ENCODE measurements around the gene TRIM2.

The TRIM2 gene

GRCh38 chr4:153221783-153222706 is 17.8 kb downstream of the TRIM2 start:
- in situ Hi-C loops (cut with HindIII; ENCODE audit: low sequenced_read_pairs), result no loop called here

DNA sequence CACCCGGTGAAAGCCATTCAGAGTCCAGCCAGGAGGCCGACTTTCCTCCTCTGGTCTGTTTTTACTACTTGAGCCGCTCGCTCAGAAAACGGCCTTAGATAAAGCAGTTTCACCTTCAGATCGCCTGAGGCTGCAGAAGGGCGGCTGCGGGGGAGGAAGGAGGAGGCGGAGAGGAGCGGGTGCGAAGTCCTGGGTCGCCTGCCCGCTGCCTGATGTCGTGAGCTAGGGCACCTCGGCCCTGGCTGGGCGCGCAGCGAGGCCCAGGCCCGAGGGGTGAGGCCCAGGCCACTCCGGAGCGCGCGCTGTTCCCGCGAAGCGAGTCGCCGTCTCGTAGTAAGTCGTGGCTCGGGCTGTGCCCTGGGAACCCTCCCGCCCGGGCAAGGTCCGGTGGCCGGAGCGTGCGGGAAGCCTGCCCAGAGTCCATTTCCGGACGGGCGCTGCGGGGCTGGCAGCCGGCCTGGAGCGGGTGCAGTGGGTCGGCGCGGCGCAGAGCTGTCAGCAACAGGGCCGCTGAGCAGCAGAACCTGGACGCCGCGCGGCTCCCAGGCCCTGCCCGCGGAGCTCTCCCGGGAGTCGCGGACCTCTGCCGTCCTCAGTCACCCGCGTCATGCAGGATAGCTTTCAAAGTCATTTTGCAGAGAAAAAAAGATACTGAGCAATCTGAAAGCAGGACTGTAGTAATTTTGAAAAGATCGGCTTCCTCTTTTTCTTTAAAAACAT is 18.6 kb downstream of the TRIM2 start:
- in situ Hi-C loops (cut with HindIII; ENCODE audit: low sequenced_read_pairs), result no loop called here

GRCh38 chr4:153223427-153223801 is 19.2 kb downstream of the TRIM2 start:
- in situ Hi-C loops (cut with HindIII; ENCODE audit: low sequenced_read_pairs), result no loop called here

DNA sequence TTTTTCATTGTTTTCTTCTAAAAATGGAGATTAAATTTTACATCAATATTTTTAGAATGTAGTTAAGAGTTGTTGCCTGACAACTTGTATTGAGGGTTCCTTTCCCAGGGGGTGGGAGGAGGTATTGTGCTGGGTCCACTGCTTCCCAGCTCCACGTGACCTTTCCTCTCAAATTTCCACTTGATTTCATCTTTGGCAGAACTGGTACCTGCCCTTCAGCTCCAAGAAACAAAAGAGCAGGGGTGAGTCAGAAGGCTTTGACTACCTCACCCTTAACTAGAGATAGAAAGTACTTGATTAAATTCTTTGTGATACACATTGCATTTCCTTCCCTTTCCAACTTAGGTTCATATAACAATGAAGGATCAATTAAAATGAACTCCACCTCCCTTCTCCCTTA is 19.7 kb downstream of the TRIM2 start:
- in situ Hi-C loops (cut with HindIII; ENCODE audit: low sequenced_read_pairs), result no loop called here

GRCh38 chr4:153224474-153224873 is 20.2 kb downstream of the TRIM2 start:
- in situ Hi-C loops (cut with HindIII; ENCODE audit: low sequenced_read_pairs), result no loop called here

DNA sequence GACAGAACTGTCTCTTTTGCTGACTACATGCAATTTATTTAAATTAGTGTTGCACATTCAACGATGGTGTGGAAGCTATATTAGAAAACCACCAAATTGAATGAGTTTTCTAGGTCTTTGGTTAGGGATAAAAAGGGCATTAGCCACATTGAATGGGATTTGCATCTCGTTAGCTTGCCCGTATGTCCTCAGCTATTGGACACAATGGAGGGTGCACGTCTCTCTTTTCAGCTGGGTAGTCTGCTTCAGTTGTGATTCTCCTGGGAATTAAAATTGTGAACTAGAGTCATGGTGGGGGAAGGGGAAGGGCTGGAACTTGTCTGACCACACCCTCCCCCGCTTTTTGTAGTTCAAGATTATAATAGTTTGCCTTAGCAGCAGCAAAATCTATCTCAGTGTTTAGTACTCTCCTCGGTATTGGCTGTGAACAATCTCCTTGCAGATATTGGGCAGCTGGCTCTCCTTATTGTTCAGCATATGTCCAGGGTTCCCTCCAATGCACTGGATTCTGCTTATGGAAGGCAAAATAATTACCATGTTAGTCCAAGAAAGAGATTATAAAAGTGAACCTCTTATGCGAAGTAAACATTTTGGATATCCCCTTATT is 23.3 kb downstream of the TRIM2 start:
- in situ Hi-C loops (cut with HindIII; ENCODE audit: low sequenced_read_pairs), result no loop called here

DNA sequence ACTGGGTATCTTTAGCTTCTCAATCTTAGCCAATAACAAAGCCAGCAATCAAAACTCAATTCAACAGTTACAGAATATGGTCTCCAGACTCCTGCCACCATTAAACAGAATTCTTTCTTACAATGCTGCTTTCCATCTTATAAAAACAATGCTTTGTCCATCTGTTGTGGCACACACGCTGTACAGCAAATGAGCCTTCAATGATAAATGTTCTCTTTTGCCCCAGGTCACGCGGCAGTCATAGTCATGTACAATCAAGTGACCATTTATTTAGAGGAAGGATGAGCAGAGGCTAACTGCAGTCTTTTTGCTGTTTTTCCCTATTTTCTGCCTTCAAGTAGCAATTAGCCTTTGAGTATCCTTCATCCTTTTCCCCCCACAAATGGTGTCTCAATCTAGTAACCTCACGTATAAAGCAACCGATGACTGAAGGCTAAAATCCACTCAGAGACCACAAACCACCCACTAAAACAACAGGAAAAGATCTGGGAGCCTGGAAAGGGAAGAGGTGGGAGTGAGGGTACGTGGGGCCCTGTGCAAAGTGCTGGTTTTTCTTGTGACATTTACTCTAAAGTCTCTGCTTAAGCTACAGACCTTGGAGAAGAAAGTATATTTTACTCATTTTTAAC is 24.4 kb downstream of the TRIM2 start:
- in situ Hi-C loops (cut with HindIII; ENCODE audit: low sequenced_read_pairs), result no loop called here

DNA sequence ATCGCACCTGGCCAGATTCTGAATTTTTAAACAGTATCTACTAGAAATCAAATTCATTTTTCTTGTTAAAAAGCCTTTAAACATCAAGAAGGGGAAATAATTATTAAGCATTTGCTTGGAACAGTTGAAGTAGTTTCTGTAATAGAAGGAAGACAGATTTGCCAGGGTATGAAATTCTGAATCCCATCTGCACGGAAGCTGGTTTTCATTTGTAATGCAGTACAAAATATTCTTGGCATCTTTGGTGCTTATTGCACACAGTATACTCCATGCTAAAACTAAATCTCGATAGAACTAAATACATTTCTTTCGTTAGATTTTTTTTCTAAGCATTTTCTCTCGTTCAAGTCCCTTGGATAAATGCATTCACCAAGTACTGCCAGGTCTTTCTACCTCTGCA is 25.3 kb downstream of the TRIM2 start:
- in situ Hi-C loops (cut with HindIII; ENCODE audit: low sequenced_read_pairs), result no loop called here

GRCh38 chr4:153232768-153233167 is 28.5 kb downstream of the TRIM2 start:
- in situ Hi-C loops (cut with HindIII; ENCODE audit: low sequenced_read_pairs), result no loop called here

- in situ Hi-C loops (cut with HindIII; ENCODE audit: low sequenced_read_pairs), result no loop called here
Observed at GRCh38 chr4:153233761-153234371, 29.6 kb downstream of the TRIM2 start.

DNA sequence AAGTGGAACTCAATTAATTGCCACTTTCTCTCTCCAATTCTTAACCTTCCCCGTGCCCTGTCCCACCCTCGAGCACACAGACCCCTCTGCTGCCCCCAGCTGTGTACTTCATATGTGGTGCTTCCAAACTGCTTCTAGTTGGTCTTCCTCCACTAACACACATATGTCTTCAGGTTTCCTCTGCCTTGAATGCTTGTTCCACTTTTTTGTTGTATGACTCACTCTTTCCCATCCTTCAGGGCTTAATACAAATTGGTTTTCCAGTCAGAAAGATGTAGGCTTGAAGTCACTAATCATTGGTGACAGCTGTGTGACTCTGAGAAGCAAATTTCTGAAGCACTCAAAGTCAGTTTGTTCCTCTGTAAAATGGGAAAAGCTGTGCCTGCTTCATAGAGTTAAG is 30.6 kb downstream of the TRIM2 start:
- in situ Hi-C loops (cut with HindIII; ENCODE audit: low sequenced_read_pairs), result no loop called here

GRCh38 chr4:153238135-153238919 is 34.1 kb downstream of the TRIM2 start:
- in situ Hi-C loops (cut with HindIII; ENCODE audit: low sequenced_read_pairs), result no loop called here

DNA sequence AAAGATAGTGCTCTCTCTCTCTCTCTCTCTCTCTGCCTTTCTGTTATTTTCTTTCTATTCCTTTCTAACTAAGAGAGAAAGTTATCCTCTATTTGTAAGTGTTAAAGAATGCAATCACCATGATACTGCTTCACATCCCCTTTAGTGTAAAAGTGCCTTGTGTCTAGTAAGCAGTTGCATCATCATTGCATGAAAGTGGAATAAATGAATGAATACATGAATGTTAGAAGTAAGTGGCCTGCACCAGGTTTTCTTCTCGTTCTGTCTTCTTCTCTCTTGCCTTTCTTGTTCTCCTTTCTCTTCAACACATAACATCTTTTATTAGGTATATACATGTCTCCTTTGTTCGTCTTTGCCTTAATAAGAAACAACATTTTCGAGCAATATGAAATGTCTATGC is 35.2 kb downstream of the TRIM2 start:
- in situ Hi-C loops (cut with HindIII; ENCODE audit: low sequenced_read_pairs), result no loop called here

GRCh38 chr4:153241295-153241694 is 37.1 kb downstream of the TRIM2 start:
- in situ Hi-C loops (cut with HindIII; ENCODE audit: low sequenced_read_pairs), result no loop called here

DNA sequence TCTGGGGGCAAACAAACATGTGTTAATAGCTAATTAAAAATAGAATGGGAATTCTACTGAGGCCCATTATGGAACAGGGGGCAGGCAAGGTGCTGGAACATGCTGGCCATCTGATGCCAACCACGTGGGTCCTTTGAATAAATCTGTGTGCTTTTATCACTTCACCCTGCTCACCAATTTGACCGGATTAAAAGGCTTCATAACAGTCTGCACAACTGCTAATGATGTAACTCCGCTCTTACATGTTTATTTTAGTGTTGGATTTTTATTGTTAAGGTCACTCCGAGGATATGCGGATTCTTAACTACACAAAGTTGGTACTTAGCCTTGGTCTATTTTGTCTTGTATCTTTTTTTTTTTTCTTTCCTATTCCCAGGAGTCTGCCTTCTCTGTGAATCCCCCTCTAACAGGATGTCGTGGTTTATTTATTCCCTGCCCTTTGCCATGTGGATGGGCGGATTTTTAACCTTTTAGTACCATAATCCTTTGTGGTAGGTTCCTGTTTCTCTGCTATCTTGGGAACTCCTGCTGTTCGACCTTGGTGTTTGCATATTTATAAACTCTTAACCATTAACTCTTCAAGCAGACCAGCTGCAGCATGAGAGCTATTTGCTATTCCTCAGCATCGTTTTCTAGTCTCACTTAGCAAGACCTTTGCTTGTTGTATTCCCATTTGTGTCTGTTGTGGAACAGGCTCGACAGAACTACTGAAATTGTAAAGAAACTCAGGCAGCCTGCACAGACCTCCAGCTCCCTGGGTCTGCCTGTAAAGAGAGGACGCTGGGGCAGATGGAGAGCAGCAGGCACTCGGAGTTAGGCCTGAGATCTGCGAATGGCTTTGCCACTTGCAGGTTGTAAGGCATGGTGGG is 38.0 kb downstream of the TRIM2 start:
- in situ Hi-C loops (cut with HindIII; ENCODE audit: low sequenced_read_pairs), result no loop called here

DNA sequence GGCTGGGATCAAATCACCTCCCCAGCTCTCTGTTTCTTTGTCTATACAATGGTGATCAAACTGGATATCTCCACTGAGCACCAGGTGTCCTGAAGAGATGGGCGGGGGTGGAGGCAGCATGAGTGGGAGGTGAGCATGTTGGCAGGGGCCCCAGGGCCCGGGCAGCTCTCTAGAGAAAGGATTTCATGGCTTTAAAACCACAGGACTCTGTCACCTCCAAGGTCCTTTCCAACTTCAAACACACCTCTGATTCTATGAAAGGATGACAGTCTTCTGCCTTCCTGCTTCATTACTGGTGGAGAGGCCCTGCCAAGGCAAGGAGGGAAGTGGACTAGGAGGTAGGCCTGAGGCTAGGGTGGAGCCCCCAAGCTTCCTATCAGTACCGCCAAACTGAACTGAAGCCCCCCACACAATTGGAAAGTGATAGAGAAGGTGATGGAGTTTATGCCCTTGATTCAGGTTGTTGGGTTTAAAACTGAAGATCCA is 38.6 kb downstream of the TRIM2 start:
- in situ Hi-C loops (cut with HindIII; ENCODE audit: low sequenced_read_pairs), result no loop called here

- in situ Hi-C loops (cut with HindIII; ENCODE audit: low sequenced_read_pairs), result no loop called here
Observed at GRCh38 chr4:153243468-153243867, 39.2 kb downstream of the TRIM2 start.

GRCh38 chr4:153244969-153245368 is 40.7 kb downstream of the TRIM2 start:
- in situ Hi-C loops (cut with HindIII; ENCODE audit: low sequenced_read_pairs), result no loop called here

GRCh38 chr4:153245775-153246174 is 41.5 kb downstream of the TRIM2 start:
- in situ Hi-C loops (cut with HindIII; ENCODE audit: low sequenced_read_pairs), result no loop called here

Data from DLD1 (cell line).